HG02678 (cell line): ENCODE results near the gene FAM200A.
"Not testable (repeated sequence)": the region's sequence is repeated elsewhere in the genome, so short reads cannot be mapped to it uniquely, and the experiment has no call there.

ENCODE experiments used
- ATAC-seq: cut with Tn5 transposase; IDR thresholded peaks from one replicate; pipeline ENCODE4 v1.9.1; 2021; ENCODE audit warnings: mild to moderate bottlenecking, moderate library complexity; ENCODE audit not compliant: unreplicated experiment

The FAM200A gene

GRCh38 chr7:99551767-99552463 is at the start of gene FAM200A:
Gene FAM200A, minus strand, starts transcription at chr7:99552114. Its CDS starts 3,707 bp downstream, at chr7:99548407.
- ATAC-seq, result peak; percentile 99

GRCh38 chr7:99599836-99600235 is 47.9 kb upstream of the FAM200A start:
- no peak for ATAC-seq

- ATAC-seq, result no peak
These were observed 46.0 kb upstream of the FAM200A start, which contains the start of gene TMEM225B for GRCh38 chr7:99597762-99598501. Gene TMEM225B, plus strand, starts transcription at chr7:99598267. Its CDS starts 6,122 bp downstream, at chr7:99604389.

GRCh38 chr7:99596408-99596955 is 44.6 kb upstream of the FAM200A start:
- no peak for ATAC-seq

GRCh38 chr7:99594948-99595745 is 43.2 kb upstream of the FAM200A start:
- ATAC-seq, result no peak

- no peak for ATAC-seq
These were observed 37.0 kb upstream of the FAM200A start for GRCh38 chr7:99588868-99589267.

- ATAC-seq, result not testable (repeated sequence)
These were observed 28.9 kb upstream of the FAM200A start for GRCh38 chr7:99580778-99581332.

- ATAC-seq, result no peak
These were observed 28.3 kb upstream of the FAM200A start for GRCh38 chr7:99579956-99580777.

- no peak for ATAC-seq
These were observed 27.5 kb upstream of the FAM200A start for GRCh38 chr7:99579281-99579955.

GRCh38 chr7:99576251-99576650 is 24.3 kb upstream of the FAM200A start:
- ATAC-seq, result no peak

- ATAC-seq, result no peak
These were observed 21.3 kb upstream of the FAM200A start for GRCh38 chr7:99573257-99573656.

GRCh38 chr7:99571768-99572167 is 19.9 kb upstream of the FAM200A start:
- ATAC-seq, result no peak

GRCh38 chr7:99568770-99569169 is 16.9 kb upstream of the FAM200A start:
- not testable (repeated sequence) for ATAC-seq

GRCh38 chr7:99563650-99564049 is 11.7 kb upstream of the FAM200A start:
- no peak for ATAC-seq

GRCh38 chr7:99562832-99563231 is 10.9 kb upstream of the FAM200A start:
- ATAC-seq, result no peak

GRCh38 chr7:99562114-99562784 is 10.3 kb upstream of the FAM200A start:
- ATAC-seq, result no peak

GRCh38 chr7:99561737-99562051 is 9.8 kb upstream of the FAM200A start:
- no peak for ATAC-seq

- no peak for ATAC-seq
These were observed 9.2 kb upstream of the FAM200A start for GRCh38 chr7:99560834-99561736.
